ENCODE measurements around the gene PKDCC.
A peak's percentile ranks its signal among the peaks of the same experiment; 100 is the strongest.
"Not testable (repeated sequence)": the region's sequence is repeated elsewhere in the genome, so short reads cannot be mapped to it uniquely, and the experiment has no call there.

The PKDCC gene

GRCh38 chr2:42030829-42031228 is 17.0 kb upstream of the PKDCC start:
- DNase-seq (ENCODE audit: low spot score), result no peak

- no peak for DNase-seq (ENCODE audit: low spot score)
Measured at GRCh38 chr2:42031281-42032223, 16.3 kb upstream of the PKDCC start.

GRCh38 chr2:42032224-42032620 is 15.6 kb upstream of the PKDCC start:
- no peak for DNase-seq (ENCODE audit: low spot score)

- DNase-seq (ENCODE audit: low spot score), result no peak
Measured at GRCh38 chr2:42032745-42033144, 15.1 kb upstream of the PKDCC start.

GRCh38 chr2:42034096-42034495 is 13.7 kb upstream of the PKDCC start:
- DNase-seq (ENCODE audit: low spot score), result not testable (repeated sequence)

GRCh38 chr2:42035241-42035640 is 12.6 kb upstream of the PKDCC start:
- DNase-seq (ENCODE audit: low spot score), result no peak

- no peak for DNase-seq (ENCODE audit: low spot score)
Measured at GRCh38 chr2:42036413-42036812, 11.4 kb upstream of the PKDCC start.

GRCh38 chr2:42036940-42037339 is 10.9 kb upstream of the PKDCC start:
- DNase-seq (ENCODE audit: low spot score), result no peak

GRCh38 chr2:42040643-42041278 is 7.1 kb upstream of the PKDCC start:
- DNase-seq (ENCODE audit: low spot score), result no peak

GRCh38 chr2:42041377-42042127 is 6.3 kb upstream of the PKDCC start:
- no peak for DNase-seq (ENCODE audit: low spot score)

GRCh38 chr2:42042631-42043355 is 5.0 kb upstream of the PKDCC start:
- DNase-seq (ENCODE audit: low spot score), result no peak

GRCh38 chr2:42043789-42044394 is 3.9 kb upstream of the PKDCC start:
- DNase-seq (ENCODE audit: low spot score), result no peak

- no peak for DNase-seq (ENCODE audit: low spot score)
Measured at GRCh38 chr2:42044939-42045338, 2.9 kb upstream of the PKDCC start.

- no peak for DNase-seq (ENCODE audit: low spot score)
Measured at GRCh38 chr2:42045352-42045751, 2.5 kb upstream of the PKDCC start.

- DNase-seq (ENCODE audit: low spot score), result peak; percentile 49
Measured at GRCh38 chr2:42045848-42046748, 1.7 kb upstream of the PKDCC start.

- peak; percentile 79 for DNase-seq (ENCODE audit: low spot score)
Measured at GRCh38 chr2:42046819-42047487, 868 bp upstream of the PKDCC start.

GRCh38 chr2:42048299-42049220 is 739 bp downstream of the PKDCC start:
- no peak for DNase-seq (ENCODE audit: low spot score)

- no peak for DNase-seq (ENCODE audit: low spot score)
Measured at GRCh38 chr2:42049221-42050009, 1.6 kb downstream of the PKDCC start.

Measured in D341Med (cell line).